ENCODE results near the gene CARNS1.
"Not testable (repeated sequence)": the region's sequence is repeated elsewhere in the genome, so short reads cannot be mapped to it uniquely, and the experiment has no call there.

Gene CARNS1

GRCh38 chr11:67418476-67419281 is 3.2 kb downstream of the CARNS1 start:
- Histone ChIP-seq H3K27ac (ENCODE audit: low read length) (no peak overlapping the region), H3K4me3 (ENCODE audit: low read depth in 1 of 2, low read length in 2 of 2) (no peak overlapping the region)

GRCh38 chr11:67419325-67420049 is 4.0 kb downstream of the CARNS1 start:
- no peaks in the 10 kb centered on the region for H3K9me3 ChIP-seq (ENCODE audit: control insufficient read depth in 1 of 2, low read length in 2 of 2)
- H3K36me3 ChIP-seq (ENCODE audit: control insufficient read depth in 1 of 2, insufficient read depth in 2 of 2, low read length in 2 of 2): no peaks in the 10 kb centered on the region
- H3K4me3 ChIP-seq (ENCODE audit: low read depth in 1 of 2, low read length in 2 of 2): no peak overlapping the region
- no peak overlapping the region for H3K27ac ChIP-seq (ENCODE audit: low read length)
- no peaks in the 10 kb centered on the region for H3K27me3 ChIP-seq (ENCODE audit: low read depth, low read length)
- peaks cover 0 to 41% of the 10 kb centered on the region in 2 donors for H3K4me1 ChIP-seq (ENCODE audit: control insufficient read depth in 1 of 2, insufficient read depth in 2 of 2, low read length in 2 of 2)

More at GRCh38 chr11:67418476-67419281, 3.2 kb downstream of the CARNS1 start:
- H3K4me1 ChIP-seq (ENCODE audit: control insufficient read depth in 1 of 2, insufficient read depth in 2 of 2, low read length in 2 of 2): peaks cover 0 to 41% of the 10 kb centered on the region in 2 donors
- H3K27me3 ChIP-seq (ENCODE audit: low read depth, low read length): no peaks in the 10 kb centered on the region
- H3K36me3 ChIP-seq (ENCODE audit: control insufficient read depth in 1 of 2, insufficient read depth in 2 of 2, low read length in 2 of 2): no peaks in the 10 kb centered on the region
- no peaks in the 10 kb centered on the region for H3K9me3 ChIP-seq (ENCODE audit: control insufficient read depth in 1 of 2, low read length in 2 of 2)

GRCh38 chr11:67420147-67420645 is 4.7 kb downstream of the CARNS1 start:
- Histone ChIP-seq H3K36me3 (ENCODE audit: control insufficient read depth in 1 of 2, insufficient read depth in 2 of 2, low read length in 2 of 2) (no peaks in the 10 kb centered on the region), H3K4me1 (ENCODE audit: control insufficient read depth in 1 of 2, insufficient read depth in 2 of 2, low read length in 2 of 2) (peaks cover 0 to 37% of the 10 kb centered on the region in 2 donors), H3K4me3 (ENCODE audit: low read depth in 1 of 2, low read length in 2 of 2) (peak overlapping the region; percentile 11 to 59), H3K9me3 (ENCODE audit: control insufficient read depth in 1 of 2, low read length in 2 of 2) (no peaks in the 10 kb centered on the region), H3K27me3 (ENCODE audit: low read depth, low read length) (no peaks in the 10 kb centered on the region), H3K27ac (ENCODE audit: low read length) (no peak overlapping the region)

- H3K4me1 ChIP-seq (ENCODE audit: control insufficient read depth in 1 of 2, insufficient read depth in 2 of 2, low read length in 2 of 2): peaks cover 0 to 33% of the 10 kb centered on the region in 2 donors
Measured at GRCh38 chr11:67420646-67421429, 5.4 kb downstream of the CARNS1 start.

DNA sequence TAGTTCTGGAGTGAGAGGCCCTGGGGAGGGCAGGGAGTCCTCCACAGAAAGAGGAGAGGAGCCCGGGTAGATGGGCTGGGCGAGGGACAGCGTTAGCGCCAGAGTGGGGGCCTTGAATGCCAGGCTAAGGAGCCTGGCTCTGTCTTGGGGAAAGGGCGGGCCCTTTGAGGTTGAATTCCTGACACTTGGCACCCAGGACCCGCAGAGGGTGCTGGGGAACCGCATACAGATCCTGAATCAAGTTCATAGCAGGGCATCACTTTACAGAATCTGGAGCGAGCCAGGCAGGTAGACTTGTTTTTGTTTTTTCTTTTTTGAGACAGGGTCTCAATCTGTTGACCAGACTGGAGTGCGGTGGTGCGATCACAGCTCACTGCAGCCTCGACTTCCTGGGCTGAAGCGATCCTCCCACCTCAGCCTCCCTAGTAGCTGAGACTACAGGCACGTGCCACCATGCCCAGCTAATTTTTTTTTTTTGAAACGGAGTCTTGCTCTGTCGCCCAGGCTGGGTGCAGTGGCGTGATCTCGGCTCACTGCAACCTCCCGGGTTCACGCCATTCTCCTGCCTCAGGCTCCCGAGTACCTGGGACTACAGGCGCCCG is 6.1 kb downstream of the CARNS1 start:
- no peaks in the 10 kb centered on the region for H3K36me3 ChIP-seq (ENCODE audit: control insufficient read depth in 1 of 2, insufficient read depth in 2 of 2, low read length in 2 of 2)
- peaks cover 0 to 27% of the 10 kb centered on the region in 2 donors for H3K4me1 ChIP-seq (ENCODE audit: control insufficient read depth in 1 of 2, insufficient read depth in 2 of 2, low read length in 2 of 2)
- H3K27me3 ChIP-seq (ENCODE audit: low read depth, low read length): no peaks in the 10 kb centered on the region
- H3K9me3 ChIP-seq (ENCODE audit: control insufficient read depth in 1 of 2, low read length in 2 of 2): no peaks in the 10 kb centered on the region
- H3K27ac ChIP-seq (ENCODE audit: low read length): no peak overlapping the region
- H3K4me3 ChIP-seq (ENCODE audit: low read depth in 1 of 2, low read length in 2 of 2): peak overlapping the region in 1 of 2 donors; percentile 59

More at GRCh38 chr11:67420646-67421429, 5.4 kb downstream of the CARNS1 start:
- H3K36me3 ChIP-seq (ENCODE audit: control insufficient read depth in 1 of 2, insufficient read depth in 2 of 2, low read length in 2 of 2): no peaks in the 10 kb centered on the region
- H3K9me3 ChIP-seq (ENCODE audit: control insufficient read depth in 1 of 2, low read length in 2 of 2): no peaks in the 10 kb centered on the region
- H3K27ac ChIP-seq (ENCODE audit: low read length): no peak overlapping the region
- no peaks in the 10 kb centered on the region for H3K27me3 ChIP-seq (ENCODE audit: low read depth, low read length)
- peak overlapping the region in 1 of 2 donors; percentile 59 for H3K4me3 ChIP-seq (ENCODE audit: low read depth in 1 of 2, low read length in 2 of 2)

DNA sequence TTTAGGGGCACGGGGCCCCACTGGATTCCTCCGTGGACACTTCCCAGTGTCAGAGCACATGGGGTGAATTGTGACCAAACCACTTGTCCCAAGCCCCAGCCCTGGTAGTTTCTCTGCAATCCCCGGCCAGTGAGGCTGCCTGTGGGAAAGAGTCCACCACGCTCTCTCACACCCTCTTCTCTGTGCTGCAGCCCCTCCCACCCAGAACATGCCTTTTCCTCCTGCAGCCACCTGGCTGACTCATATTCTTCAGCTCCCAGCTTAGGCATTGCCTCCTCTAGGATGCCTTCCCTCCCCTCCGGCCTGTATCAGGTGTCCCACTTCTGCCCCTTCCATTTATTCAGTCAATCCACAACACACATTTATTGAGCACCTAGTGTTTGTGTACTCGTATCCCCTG is 7.4 kb downstream of the CARNS1 start:
- Histone ChIP-seq H3K27ac (ENCODE audit: low read length) (no peak overlapping the region), H3K4me3 (ENCODE audit: low read depth in 1 of 2, low read length in 2 of 2) (no peak overlapping the region), H3K27me3 (ENCODE audit: low read depth, low read length) (no peaks in the 10 kb centered on the region), H3K36me3 (ENCODE audit: control insufficient read depth in 1 of 2, insufficient read depth in 2 of 2, low read length in 2 of 2) (no peaks in the 10 kb centered on the region), H3K9me3 (ENCODE audit: control insufficient read depth in 1 of 2, low read length in 2 of 2) (no peaks in the 10 kb centered on the region), H3K4me1 (ENCODE audit: control insufficient read depth in 1 of 2, insufficient read depth in 2 of 2, low read length in 2 of 2) (peaks cover 0 to 26% of the 10 kb centered on the region in 2 donors)

GRCh38 chr11:67423466-67423865 is 8.0 kb downstream of the CARNS1 start:
- H3K4me3 ChIP-seq (ENCODE audit: low read depth in 1 of 2, low read length in 2 of 2): no peak overlapping the region
- H3K9me3 ChIP-seq (ENCODE audit: control insufficient read depth in 1 of 2, low read length in 2 of 2): no peaks in the 10 kb centered on the region
- no peaks in the 10 kb centered on the region for H3K27me3 ChIP-seq (ENCODE audit: low read depth, low read length)
- H3K4me1 ChIP-seq (ENCODE audit: control insufficient read depth in 1 of 2, insufficient read depth in 2 of 2, low read length in 2 of 2): peaks cover 0 to 27% of the 10 kb centered on the region in 2 donors
- H3K27ac ChIP-seq (ENCODE audit: low read length): no peak overlapping the region
- no peaks in the 10 kb centered on the region for H3K36me3 ChIP-seq (ENCODE audit: control insufficient read depth in 1 of 2, insufficient read depth in 2 of 2, low read length in 2 of 2)

DNA sequence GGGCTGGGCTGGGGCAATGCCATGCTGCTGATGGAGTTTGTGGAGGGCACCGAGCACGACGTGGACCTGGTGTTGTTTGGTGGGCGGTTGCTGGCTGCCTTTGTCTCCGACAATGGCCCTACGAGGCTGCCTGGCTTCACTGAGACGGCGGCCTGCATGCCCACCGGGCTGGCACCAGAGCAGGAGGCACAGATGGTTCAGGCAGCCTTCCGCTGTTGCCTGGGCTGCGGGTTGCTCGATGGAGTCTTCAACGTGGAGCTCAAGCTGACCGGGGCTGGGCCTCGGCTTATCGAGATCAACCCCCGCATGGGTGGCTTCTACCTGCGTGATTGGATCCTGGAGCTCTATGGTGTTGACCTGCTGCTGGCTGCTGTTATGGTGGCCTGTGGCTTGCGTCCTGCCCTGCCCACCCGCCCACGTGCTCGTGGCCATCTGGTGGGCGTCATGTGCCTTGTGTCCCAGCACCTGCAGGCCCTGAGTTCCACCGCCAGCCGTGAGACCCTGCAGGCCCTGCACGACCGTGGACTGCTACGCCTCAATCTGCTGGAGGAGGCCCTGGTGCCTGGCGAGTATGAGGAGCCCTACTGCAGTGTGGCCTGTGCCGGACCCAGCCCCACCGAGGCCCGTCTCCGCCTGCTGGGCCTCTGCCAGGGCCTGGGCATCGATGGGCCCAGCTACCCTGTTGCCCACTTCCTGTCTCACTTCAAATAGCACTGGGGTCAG is 8.6 kb downstream of the CARNS1 start:
- Histone ChIP-seq H3K36me3 (ENCODE audit: control insufficient read depth in 1 of 2, insufficient read depth in 2 of 2, low read length in 2 of 2) (no peaks in the 10 kb centered on the region), H3K4me1 (ENCODE audit: control insufficient read depth in 1 of 2, insufficient read depth in 2 of 2, low read length in 2 of 2) (peaks cover 0 to 31% of the 10 kb centered on the region in 2 donors), H3K4me3 (ENCODE audit: low read depth in 1 of 2, low read length in 2 of 2) (no peak overlapping the region), H3K9me3 (ENCODE audit: control insufficient read depth in 1 of 2, low read length in 2 of 2) (no peaks in the 10 kb centered on the region), H3K27ac (ENCODE audit: low read length) (no peak overlapping the region), H3K27me3 (ENCODE audit: low read depth, low read length) (no peaks in the 10 kb centered on the region)

- Histone ChIP-seq H3K4me3 (ENCODE audit: low read depth in 1 of 2, low read length in 2 of 2) (peak overlapping the region; percentile 94 to 98), H3K27ac (ENCODE audit: low read length) (peak overlapping the region; percentile 93), H3K36me3 (ENCODE audit: control insufficient read depth in 1 of 2, insufficient read depth in 2 of 2, low read length in 2 of 2) (peaks cover 1 to 15% of the 10 kb centered on the region in 2 donors), H3K4me1 (ENCODE audit: control insufficient read depth in 1 of 2, insufficient read depth in 2 of 2, low read length in 2 of 2) (peaks cover 0 to 21% of the 10 kb centered on the region in 2 donors)
- not testable (repeated sequence) for H3K9me3 ChIP-seq (ENCODE audit: control insufficient read depth in 1 of 2, low read length in 2 of 2); H3K27me3 ChIP-seq (ENCODE audit: low read depth, low read length)
Measured at GRCh38 chr11:67427364-67427859, 11.9 kb downstream of the CARNS1 start.

Measured in muscle layer of duodenum (tissue), 2 donors.